T-cell (primary cell): Measurements from ENCODE around the gene BSG. TPM values are rescaled to one million over a fixed set of nuclear protein-coding genes. Genes with fewer than 3 reads are reported as not detected.
A peak's percentile ranks its signal among the peaks of the same experiment; 100 is the strongest.

Experiments used
- ATAC-seq, 4 experiments: fragments of 200-7000 bp in 3 of 4; fragments of 150-1000 bp in 1 of 4; cut with Tn5 transposase; replicated peaks in 1 of 4; 1 replicate in 3 of 4; 2 replicates in 1 of 4; pipeline ENCODE4 v1.10.0; 2021; ENCODE audit warnings: moderate library complexity in 3 of 4, mild to moderate bottlenecking in 2 of 4, moderate number of reproducible peaks in 1 of 4
- CTCF ChIA-PET, 2 donors: fragments of 300-600 bp; sonication (Branson Sonifier 250); formaldehyde crosslinking; loops; one replicate each; lab custom pipeline; 2022; ENCODE audit warnings: antibody characterized with exemption in 2 of 2; lab: Charles Lee
- POLR2A ChIA-PET, 2 donors: fragments of 300-600 bp; sonication (Branson Sonifier 250); formaldehyde crosslinking; loops; one replicate each; lab custom pipeline; 2022; ENCODE audit warnings: antibody characterized with exemption in 2 of 2; lab: Charles Lee
- DNase-seq, 35 experiments: peaks; one replicate each; pipeline versions ENCODE4 v3.0.0 to v3.0.0-alpha.2; 2013 to 2023
- H3K27ac ChIP-seq: one replicate; pipeline ENCODE4 v1.5.1; 2013; ENCODE audit warnings: low read length
- H3K27me3 ChIP-seq, 2 experiments: replicated peaks in 1 of 2; 1 replicate in 1 of 2; 2 replicates in 1 of 2; pipeline versions ENCODE4 v1.6.1 to v1.7.0; 2013; ENCODE audit warnings: low read length in 1 of 2, mixed read lengths in 1 of 2; ENCODE audit not compliant: control insufficient read depth in 2 of 2, insufficient read depth in 2 of 2; ENCODE audit errors: extremely low read depth in 1 of 2
- H3K36me3 ChIP-seq, 2 donors: 1 replicate in 1 of 2; 2 replicates in 1 of 2; pipeline versions ENCODE4 v1.6.1 to v1.7.0; 2013; ENCODE audit warnings: low read length in 1 of 2; ENCODE audit not compliant: control insufficient read depth in 2 of 2, insufficient read depth in 1 of 2; ENCODE audit errors: extremely low read depth in 1 of 2
- H3K4me1 ChIP-seq, 2 experiments: 1 replicate in 1 of 2; 2 replicates in 1 of 2; pipeline versions ENCODE4 v1.6.1 to v1.7.0; 2013; ENCODE audit warnings: low read length in 2 of 2, mixed read lengths in 1 of 2; ENCODE audit not compliant: insufficient read depth in 2 of 2, control insufficient read depth in 1 of 2; ENCODE audit errors: extremely low read depth in 1 of 2
- H3K4me3 ChIP-seq, 2 donors: 1 replicate in 1 of 2; 2 replicates in 1 of 2; pipeline versions ENCODE4 v1.5.1 to v1.7.0; 2013; ENCODE audit warnings: mild to moderate bottlenecking in 2 of 2, low read length in 1 of 2, moderate library complexity in 1 of 2; ENCODE audit not compliant: control insufficient read depth in 1 of 2; ENCODE audit errors: extremely low read depth in 1 of 2
- H3K9me3 ChIP-seq: 2 replicates; pipeline ENCODE4 v1.7.0; 2013
- H3K27ac Mint-ChIP-seq, 2 donors: one replicate each; pipeline ENCODE4 v1.8.0; 2020 to 2021; ENCODE audit warnings: mild to moderate bottlenecking in 2 of 2, mixed read lengths in 2 of 2
- H3K27me3 Mint-ChIP-seq, 2 donors: one replicate each; pipeline ENCODE4 v1.8.0; 2021 to 2022; ENCODE audit warnings: mixed read lengths in 2 of 2
- H3K36me3 Mint-ChIP-seq: one replicate; pipeline ENCODE4 v1.8.0; 2021; ENCODE audit warnings: mixed read lengths
- H3K4me1 Mint-ChIP-seq, 3 donors: one replicate each; pipeline ENCODE4 v1.8.0; 2020 to 2022; ENCODE audit warnings: mixed read lengths in 3 of 3, mild to moderate bottlenecking in 1 of 3
- H3K4me3 Mint-ChIP-seq, 3 donors: one replicate each; pipeline ENCODE4 v1.8.0; 2020 to 2022; ENCODE audit warnings: mild to moderate bottlenecking in 3 of 3, mixed read lengths in 3 of 3, moderate library complexity in 3 of 3
- H3K9me3 Mint-ChIP-seq, 3 donors: one replicate each; pipeline ENCODE4 v1.8.0; 2020 to 2022; ENCODE audit warnings: mixed read lengths in 3 of 3
- WGBS: methylation state at CpG from one replicate; pipeline ENCODE4 v1.1.5; 2013; ENCODE audit warnings: missing lambda C conversion rate; ENCODE audit not compliant: insufficient coverage; 5-methylcytosine and 5-hydroxymethylcytosine counted together
- total RNA-seq, 35 experiments: library from RNA in 6 of 35; stranded (reverse) in 6 of 35; fragments of 120-200 nt in 1 of 35; gene quantifications; one replicate each; pipeline versions ENCODE4 v1.2.1 to v1.2.4 and lab custom pipeline; 2013 to 2026

BSG gene
- total RNA-seq, 5 donors from 2014 or later (not counting 1 experiment from before 2014, with no cell fraction given) = 89.3 to 165 (median 152) TPM

GRCh38 chr19:533364-534058, 38.9 kb upstream of the BSG start:
- DNase-seq (no peak), ATAC-seq (no peak)
- H3K27me3 Mint-ChIP-seq = no peaks in the 10 kb centered on the region
- peaks cover 8% of the 10 kb centered on the region for H3K36me3 Mint-ChIP-seq
- POLR2A ChIA-PET = no interaction called here
- CTCF ChIA-PET = interaction anchor here in 1 of 2 donors (0.9 to 3.9 kb wide), 2 partner anchors 23 to 27 kb away, joined by 4 to 36 read pairs; no protein-coding TSS in a partner anchor
- Histone ChIP-seq H3K9me3 (no peaks in the 10 kb centered on the region), H3K4me1 (peaks cover 6 to 44% of the 10 kb centered on the region in 2 experiments), H3K27ac (peak overlapping the region; percentile 37), H3K4me3 (peak overlapping the region; percentile 84 to 90), H3K36me3 (peaks cover 17 to 24% of the 10 kb centered on the region in 2 donors), H3K27me3 (peaks cover 0 to 7% of the 10 kb centered on the region in 2 experiments)
- H3K4me3 Mint-ChIP-seq = peak overlapping the region; percentile 82 to 86 (median 85)
- H3K9me3 Mint-ChIP-seq = no peaks in the 10 kb centered on the region
- H3K27ac Mint-ChIP-seq = peak overlapping the region in 1 of 2 donors; percentile 89
- WGBS = 69% methylated on average over 21 of the region's 25 CpGs
- peaks cover 15 to 25% (median 19%) of the 10 kb centered on the region in 3 donors for H3K4me1 Mint-ChIP-seq

GRCh38 chr19:534088-534487, 38.3 kb upstream of the BSG start:
- DNase-seq (no peak), ATAC-seq (no peak)
- Histone ChIP-seq H3K9me3 (no peaks in the 10 kb centered on the region), H3K27me3 (peaks cover 0 to 2% of the 10 kb centered on the region in 2 experiments), H3K27ac (no peak overlapping the region), H3K36me3 (peaks cover 20 to 28% of the 10 kb centered on the region in 2 donors), H3K4me3 (no peak overlapping the region), H3K4me1 (peaks cover 6 to 44% of the 10 kb centered on the region in 2 experiments)
- Mint-ChIP-seq H3K27me3 (no peaks in the 10 kb centered on the region), H3K4me1 (peaks cover 15 to 25% (median 19%) of the 10 kb centered on the region in 3 donors), H3K4me3 (peak overlapping the region; percentile 37 to 86 (median 82)), H3K36me3 (peaks cover 8% of the 10 kb centered on the region), H3K27ac (no peak overlapping the region), H3K9me3 (no peaks in the 10 kb centered on the region)
- ChIA-PET POLR2A (no interaction called here), CTCF (interaction anchor here in 1 of 2 donors (3.9 kb wide), 1 partner anchor 23 kb away, joined by 36 read pairs; no protein-coding TSS in a partner anchor)
- 90% methylated on average over 4 of the region's 14 CpGs for WGBS

- Histone ChIP-seq H3K4me1 (peaks cover 6 to 42% of the 10 kb centered on the region in 2 experiments), H3K36me3 (peaks cover 20 to 34% of the 10 kb centered on the region in 2 donors), H3K4me3 (no peak overlapping the region), H3K9me3 (no peaks in the 10 kb centered on the region), H3K27me3 (no peaks in the 10 kb centered on the region), H3K27ac (no peak overlapping the region)
- Mint-ChIP-seq H3K27me3 (no peaks in the 10 kb centered on the region), H3K27ac (peak overlapping the region in 1 of 2 donors; percentile 63), H3K4me3 (peak overlapping the region in 2 of 3 donors; percentile 31 to 47), H3K4me1 (peaks cover 15 to 22% (median 17%) of the 10 kb centered on the region in 3 donors), H3K9me3 (no peaks in the 10 kb centered on the region), H3K36me3 (peaks cover 8% of the 10 kb centered on the region)
- POLR2A ChIA-PET = no interaction called here
- CTCF ChIA-PET = no interaction called here
- 77% methylated on average over 13 of the region's 16 CpGs for WGBS
- DNase-seq (no peak), ATAC-seq (no peak)
These were observed 37.2 kb upstream of the BSG start for GRCh38 chr19:535017-535835.

GRCh38 chr19:536031-536880, 36.1 kb upstream of the BSG start:
- Histone ChIP-seq H3K4me1 (peaks cover 6 to 34% of the 10 kb centered on the region in 2 experiments), H3K27ac (no peak overlapping the region), H3K9me3 (no peaks in the 10 kb centered on the region), H3K27me3 (no peaks in the 10 kb centered on the region), H3K4me3 (no peak overlapping the region), H3K36me3 (peaks cover 20 to 35% of the 10 kb centered on the region in 2 donors)
- WGBS = 94% methylated on average over 55 of the region's 55 CpGs
- no peak for ATAC-seq
- Mint-ChIP-seq H3K27me3 (no peaks in the 10 kb centered on the region), H3K9me3 (no peaks in the 10 kb centered on the region), H3K27ac (no peak overlapping the region), H3K4me1 (peaks cover 15 to 18% (median 17%) of the 10 kb centered on the region in 3 donors), H3K4me3 (no peak overlapping the region), H3K36me3 (peaks cover 8% of the 10 kb centered on the region)
- ChIA-PET CTCF (interaction anchor here in 1 of 2 donors (0.6 kb wide), 1 partner anchor 1605 kb away, joined by 3 read pairs; no protein-coding TSS in a partner anchor), POLR2A (no interaction called here)
- no peak for DNase-seq

- no peaks in the 10 kb centered on the region for H3K9me3 Mint-ChIP-seq
- peaks cover 15 to 18% (median 17%) of the 10 kb centered on the region in 3 donors for H3K4me1 Mint-ChIP-seq
- no peaks in the 10 kb centered on the region for H3K9me3 ChIP-seq
- no peak overlapping the region for H3K4me3 ChIP-seq
- peaks cover 25 to 42% of the 10 kb centered on the region in 2 donors for H3K36me3 ChIP-seq
- POLR2A ChIA-PET = no interaction called here
- peaks cover 8% of the 10 kb centered on the region for H3K36me3 Mint-ChIP-seq
- H3K4me3 Mint-ChIP-seq = no peak overlapping the region
- 92% methylated on average over 12 of the region's 26 CpGs for WGBS
- CTCF ChIA-PET = no interaction called here
- H3K27me3 ChIP-seq = no peaks in the 10 kb centered on the region
- no peak overlapping the region for H3K27ac ChIP-seq
- no peak overlapping the region for H3K27ac Mint-ChIP-seq
- DNase-seq (no peak), ATAC-seq (no peak)
- H3K4me1 ChIP-seq = peaks cover 6 to 34% of the 10 kb centered on the region in 2 experiments
- no peaks in the 10 kb centered on the region for H3K27me3 Mint-ChIP-seq
These were observed 35.5 kb upstream of the BSG start for GRCh38 chr19:536881-537404.
